Esophagus muscularis mucosa (tissue), 4 donors: ENCODE data around the gene COL9A2. TPM values are rescaled to one million over a fixed set of nuclear protein-coding genes. Genes with fewer than 3 reads are reported as not detected.
"Not testable (repeated sequence)": the region's sequence is repeated elsewhere in the genome, so short reads cannot be mapped to it uniquely, and the experiment has no call there.

Experiments used
- DNase-seq: peaks from one replicate; pipeline ENCODE4 v3.0.0-alpha.2; 2017; ENCODE audit errors: extremely low spot score
- H3K27ac ChIP-seq, 4 donors: fragments of 200-600 bp; sonication (generic); replicated peaks in 1 of 4; 1 replicate in 3 of 4; 2 replicates in 1 of 4; pipeline ENCODE4 v1.5.1; 2016 to 2019; ENCODE audit warnings: mild to moderate bottlenecking in 1 of 4
- H3K27me3 ChIP-seq, 4 donors: fragments of 200-600 bp; sonication (generic); one replicate each; pipeline versions ENCODE4 v1.5.1 to v1.6.0; 2016 to 2019
- H3K36me3 ChIP-seq, 4 donors: fragments of 200-600 bp; sonication (generic); one replicate each; pipeline ENCODE4 v1.5.1; 2016 to 2019
- H3K4me1 ChIP-seq, 4 donors: fragments of 200-600 bp; sonication (generic); one replicate each; pipeline ENCODE4 v1.5.1; 2016 to 2019
- H3K4me3 ChIP-seq, 4 donors: fragments of 200-600 bp; sonication (generic); 1 replicate in 2 of 4; 2 replicates in 2 of 4; pipeline ENCODE4 v1.5.1; 2016 to 2019; ENCODE audit warnings: mild to moderate bottlenecking in 4 of 4, moderate library complexity in 1 of 4
- H3K9me3 ChIP-seq, 4 donors: fragments of 200-600 bp; sonication (generic); 1 replicate in 3 of 4; 2 replicates in 1 of 4; pipeline ENCODE4 v1.5.1; 2016 to 2019
- EP300 ChIP-seq: sonication (generic); formaldehyde crosslinking; IDR thresholded peaks from one replicate; pipeline ENCODE4 v1.6.1; 2017; ENCODE audit warnings: antibody characterized with exemption
- POLR2A ChIP-seq: fragments of 450-650 bp; IDR thresholded peaks from one replicate; pipeline ENCODE4 v1.6.1; 2017; ENCODE audit warnings: antibody characterized with exemption, moderate library complexity, mild to moderate bottlenecking, low read depth
- POLR2AphosphoS5 ChIP-seq, 2 donors: sonication (generic); formaldehyde crosslinking; IDR thresholded peaks; one replicate each; pipeline ENCODE4 v1.6.1; 2017; ENCODE audit warnings: antibody characterized with exemption in 2 of 2
- WGBS: methylation state at CpG from one replicate; pipeline ENCODE4 v1.1.5; 2018; 5-methylcytosine and 5-hydroxymethylcytosine counted together
- intact Hi-C: fragments of 100-400 bp; cut with DNase I; formaldehyde crosslinking; loops from one replicate; pipeline ENCODE4 v1.15.1; 2023
- total RNA-seq, 4 donors: library from RNA; depleted of rRNA; stranded (reverse); fragments of >200 nt; gene quantifications; one replicate each; pipeline versions ENCODE4 v1.1.0 to v1.2.1, GENCODE V29; 2016
- TF ChIP-seq, protein P1 (sequence below), 3 experiments: fragments of 200-600 bp in 2 of 3; fragments of 450-650 bp in 1 of 3; sonication (generic) in 2 of 3; IDR thresholded peaks; one replicate each; pipeline ENCODE4 v1.5.1; 2017 to 2019; ENCODE audit warnings: antibody characterized with exemption in 3 of 3, mild to moderate bottlenecking in 2 of 3, moderate library complexity in 1 of 3

The COL9A2 gene
- total RNA-seq, 4 donors from 2014 or later = 1.2 to 2.5 (median 1.7) TPM

DNA sequence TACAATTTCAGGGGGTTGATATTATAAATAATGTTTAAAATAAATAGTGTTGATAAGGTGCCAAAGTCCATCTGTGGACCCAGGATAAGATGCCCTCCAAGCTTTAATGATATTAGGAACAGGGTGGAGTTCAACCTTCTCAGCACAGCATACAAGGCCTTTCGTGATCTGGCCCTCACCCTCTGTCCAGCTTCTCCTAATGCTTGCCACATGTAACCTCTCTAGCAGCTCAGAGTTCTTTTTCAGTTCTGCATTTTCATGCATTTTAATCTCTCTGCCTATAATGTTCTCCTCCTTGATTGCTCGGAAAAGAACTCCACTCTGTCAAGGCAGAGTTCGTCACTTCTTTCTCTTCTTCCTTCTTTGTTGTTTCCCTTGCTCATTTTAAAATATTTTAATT lies 35.0 kb upstream of the COL9A2 start:
- H3K4me1 ChIP-seq = no peaks in the 10 kb centered on the region
- TF ChIP-seq, protein P1, sequence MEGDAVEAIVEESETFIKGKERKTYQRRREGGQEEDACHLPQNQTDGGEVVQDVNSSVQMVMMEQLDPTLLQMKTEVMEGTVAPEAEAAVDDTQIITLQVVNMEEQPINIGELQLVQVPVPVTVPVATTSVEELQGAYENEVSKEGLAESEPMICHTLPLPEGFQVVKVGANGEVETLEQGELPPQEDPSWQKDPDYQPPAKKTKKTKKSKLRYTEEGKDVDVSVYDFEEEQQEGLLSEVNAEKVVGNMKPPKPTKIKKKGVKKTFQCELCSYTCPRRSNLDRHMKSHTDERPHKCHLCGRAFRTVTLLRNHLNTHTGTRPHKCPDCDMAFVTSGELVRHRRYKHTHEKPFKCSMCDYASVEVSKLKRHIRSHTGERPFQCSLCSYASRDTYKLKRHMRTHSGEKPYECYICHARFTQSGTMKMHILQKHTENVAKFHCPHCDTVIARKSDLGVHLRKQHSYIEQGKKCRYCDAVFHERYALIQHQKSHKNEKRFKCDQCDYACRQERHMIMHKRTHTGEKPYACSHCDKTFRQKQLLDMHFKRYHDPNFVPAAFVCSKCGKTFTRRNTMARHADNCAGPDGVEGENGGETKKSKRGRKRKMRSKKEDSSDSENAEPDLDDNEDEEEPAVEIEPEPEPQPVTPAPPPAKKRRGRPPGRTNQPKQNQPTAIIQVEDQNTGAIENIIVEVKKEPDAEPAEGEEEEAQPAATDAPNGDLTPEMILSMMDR (IDR thresholded peaks at IDR 0.05) = no peak
- no peak for TF ChIP-seq POLR2AphosphoS5 (IDR thresholded peaks at IDR 0.05)
- no peak for TF ChIP-seq EP300
- TF ChIP-seq POLR2A = no peak
- no peak overlapping the region for H3K27ac ChIP-seq
- WGBS = 88% methylated on average over 3 of the region's 3 CpGs
- H3K36me3 ChIP-seq = no peaks in the 10 kb centered on the region
- H3K4me3 ChIP-seq = no peak overlapping the region
- H3K9me3 ChIP-seq = peaks cover 0 to under 1% (median 0%) of the 10 kb centered on the region in 4 donors
- no peaks in the 10 kb centered on the region for H3K27me3 ChIP-seq
- intact Hi-C loops = no loop called here
- DNase-seq = no peak

DNA sequence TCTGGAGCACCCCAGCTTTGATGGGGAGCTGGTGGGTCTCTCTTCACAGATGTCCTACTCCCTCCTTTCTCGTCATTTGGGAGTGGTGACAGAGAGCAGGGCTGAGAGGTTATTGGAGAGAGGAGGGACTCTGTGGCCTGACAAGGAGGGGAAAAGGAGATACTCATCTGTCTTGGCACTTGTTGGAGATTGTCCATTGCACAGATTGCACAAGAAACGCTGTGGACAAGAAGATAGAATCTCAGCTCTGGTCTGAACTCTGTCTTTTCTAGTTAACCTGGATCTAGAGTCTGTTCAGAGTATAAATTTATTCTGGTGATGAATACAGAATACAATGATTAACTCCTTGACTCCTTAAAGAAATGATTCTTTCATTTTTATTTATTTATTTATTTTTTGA lies 34.0 kb upstream of the COL9A2 start:
- Histone ChIP-seq H3K4me1 (no peaks in the 10 kb centered on the region), H3K9me3 (no peaks in the 10 kb centered on the region), H3K4me3 (no peak overlapping the region), H3K27ac (no peak overlapping the region), H3K27me3 (no peaks in the 10 kb centered on the region), H3K36me3 (no peaks in the 10 kb centered on the region)
- intact Hi-C loops = no loop called here
- TF ChIP-seq EP300 (no peak), POLR2A (no peak), POLR2AphosphoS5 (IDR thresholded peaks at IDR 0.05) (no peak)
- TF ChIP-seq, protein P1 (IDR thresholded peaks at IDR 0.05) = no peak
- no peak for DNase-seq
- WGBS = 90% methylated on average over 2 of the region's 2 CpGs

GRCh38 chr1:40350391-40350790 lies 33.3 kb upstream of the COL9A2 start:
- TF ChIP-seq, protein P1 (IDR thresholded peaks at IDR 0.05) = no peak
- WGBS = 80% methylated on average over 2 of the region's 2 CpGs
- H3K36me3 ChIP-seq = no peaks in the 10 kb centered on the region
- no peaks in the 10 kb centered on the region for H3K4me1 ChIP-seq
- no peaks in the 10 kb centered on the region for H3K9me3 ChIP-seq
- H3K27ac ChIP-seq = no peak overlapping the region
- no peak for DNase-seq
- no peak overlapping the region for H3K4me3 ChIP-seq
- no peaks in the 10 kb centered on the region for H3K27me3 ChIP-seq
- intact Hi-C loops = no loop called here

DNA sequence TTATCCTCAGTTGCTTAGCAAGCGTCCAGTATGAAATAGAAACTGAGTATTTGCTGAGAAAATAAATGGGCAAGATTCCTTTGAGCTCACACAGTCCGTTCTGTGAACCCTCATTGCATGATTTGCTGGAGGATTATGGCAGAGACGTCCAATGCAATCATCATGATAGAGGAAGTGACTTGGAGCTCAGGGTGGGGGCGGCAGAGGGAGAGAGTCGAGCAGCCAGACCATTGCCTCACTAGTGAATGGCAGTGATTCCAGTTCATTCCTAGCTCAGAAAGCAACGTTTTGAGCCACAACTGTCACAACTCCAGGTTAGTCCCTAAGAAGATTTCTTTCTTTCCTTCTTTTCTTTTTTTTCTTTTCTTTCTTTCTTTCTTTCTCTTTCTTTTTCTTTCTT lies 27.5 kb upstream of the COL9A2 start:
- H3K27ac ChIP-seq = no peak overlapping the region
- H3K36me3 ChIP-seq = no peaks in the 10 kb centered on the region
- no peaks in the 10 kb centered on the region for H3K27me3 ChIP-seq
- H3K9me3 ChIP-seq = no peaks in the 10 kb centered on the region
- intact Hi-C loops = loop anchor here (5.0 kb wide), 1 partner anchor 58 kb away; no protein-coding TSS in a partner anchor
- 13% methylated on average over 6 of the region's 6 CpGs for WGBS
- no peak overlapping the region for H3K4me3 ChIP-seq
- DNase-seq = no peak
- peak; percentile 12 to 49 for TF ChIP-seq POLR2AphosphoS5 (IDR thresholded peaks at IDR 0.05)
- no peak for TF ChIP-seq EP300
- no peaks in the 10 kb centered on the region for H3K4me1 ChIP-seq

DNA sequence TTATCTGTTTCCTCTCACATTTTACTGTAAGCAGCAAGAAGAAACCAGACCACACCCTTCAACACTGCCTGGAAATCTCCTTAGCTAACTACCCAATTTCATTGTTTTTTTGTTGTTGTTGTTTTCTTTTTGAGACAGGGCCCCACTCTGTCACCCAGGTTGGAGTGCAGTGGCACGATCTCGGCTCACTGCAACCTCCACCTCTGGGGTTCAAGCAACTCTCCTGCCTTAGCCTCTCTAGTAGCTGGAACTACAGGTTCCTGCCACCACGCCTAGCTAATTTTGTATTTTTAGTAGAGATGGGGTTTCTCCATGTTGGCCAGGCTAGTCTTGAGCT lies 25.3 kb upstream of the COL9A2 start:
- DNase-seq, H3K27me3 ChIP-seq, H3K4me3 ChIP-seq, H3K9me3 ChIP-seq, H3K27ac ChIP-seq, H3K36me3 ChIP-seq: not testable (repeated sequence)
- 86% methylated on average over 3 of the region's 3 CpGs for WGBS
- peaks cover 0 to 11% (median 3%) of the 10 kb centered on the region in 4 donors for H3K4me1 ChIP-seq
- intact Hi-C loops = loop anchor here (5.0 kb wide), 1 partner anchor 60 kb away; no protein-coding TSS in a partner anchor
